HG02973 (cell line): ENCODE data around the gene LANCL3.
"Not testable (repeated sequence)": the region's sequence is repeated elsewhere in the genome, so short reads cannot be mapped to it uniquely, and the experiment has no call there.

Experiments used
- ATAC-seq: cut with Tn5 transposase; IDR thresholded peaks from one replicate; pipeline ENCODE4 v1.9.1; 2021; ENCODE audit warnings: moderate library complexity; ENCODE audit not compliant: unreplicated experiment

Gene LANCL3

DNA sequence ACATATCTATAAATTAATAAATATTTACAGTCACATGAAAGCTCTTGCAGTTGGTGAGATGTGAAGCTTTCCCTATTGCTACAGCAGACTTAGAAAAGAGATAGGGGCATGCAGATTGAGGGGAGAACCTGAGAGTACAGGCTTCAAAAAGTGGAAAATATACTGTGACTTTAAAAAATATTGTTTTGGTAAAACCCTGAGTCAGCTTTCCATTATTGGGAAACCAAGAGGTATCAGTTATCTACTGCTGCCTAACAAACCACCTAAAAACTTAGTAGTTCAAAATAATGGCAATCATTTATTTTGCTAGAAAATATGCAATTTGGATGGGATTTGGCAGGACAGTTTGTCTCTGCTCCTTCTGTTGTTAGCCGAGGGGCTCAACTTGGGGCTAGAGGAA is 38.3 kb downstream of the LANCL3 start:
- ATAC-seq, result no peak

DNA sequence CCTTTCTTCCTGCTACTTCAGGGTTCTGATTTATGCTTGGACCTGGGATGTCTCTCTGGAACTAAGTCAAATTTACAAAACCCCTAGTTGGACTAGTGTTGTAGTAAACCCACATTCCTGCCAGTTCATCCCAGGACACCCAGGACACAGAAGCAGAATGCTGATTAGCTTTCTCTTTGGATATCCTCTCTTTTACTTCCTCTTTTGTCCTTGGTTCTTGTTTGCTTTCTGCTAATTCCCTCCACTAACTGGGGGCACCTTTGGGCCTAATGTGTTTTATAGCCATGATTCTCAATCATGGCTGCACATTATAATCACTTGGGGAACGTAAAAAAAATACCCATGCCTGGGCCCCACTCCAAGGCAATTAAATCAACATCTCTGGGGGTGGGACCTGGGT is 42.5 kb downstream of the LANCL3 start:
- ATAC-seq, result no peak

DNA sequence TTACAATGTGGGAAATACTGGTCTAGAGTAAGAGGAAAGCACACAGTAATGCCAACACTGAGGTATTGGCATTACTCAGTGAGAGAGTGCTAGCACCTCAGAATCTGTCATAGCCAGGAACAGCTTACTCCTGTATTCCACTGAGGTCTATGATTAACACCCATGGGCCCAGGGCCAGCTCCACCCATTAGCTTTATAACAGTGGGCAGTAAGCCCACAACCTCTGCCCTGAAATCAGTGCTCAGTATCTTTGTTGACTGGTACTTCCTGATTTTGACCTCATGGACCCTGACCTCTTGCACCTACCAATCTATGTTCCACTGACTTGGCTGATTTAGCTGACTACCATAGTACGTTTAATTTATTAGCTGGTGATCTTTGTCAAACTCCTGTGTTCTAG is 56.1 kb downstream of the LANCL3 start:
- no peak for ATAC-seq

DNA sequence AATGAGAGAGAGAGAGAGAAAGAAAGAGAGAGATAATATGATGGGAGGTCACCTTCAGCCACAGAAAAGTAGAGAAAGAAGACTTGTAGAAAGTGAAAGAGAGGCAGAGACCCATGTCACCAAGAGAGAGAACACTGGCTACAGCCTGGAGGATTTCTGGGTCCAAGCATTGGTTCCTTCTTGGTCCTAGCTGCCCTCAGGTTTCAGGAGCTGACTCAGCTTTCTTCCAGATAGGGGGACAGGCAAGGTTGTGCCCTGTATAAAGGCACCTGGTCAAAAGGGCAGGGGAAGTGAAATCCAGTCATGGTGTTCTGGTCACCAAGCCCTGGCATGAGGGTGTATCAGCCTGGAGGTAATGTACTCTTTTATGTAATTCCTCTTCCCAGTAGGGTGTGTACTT is 66.6 kb downstream of the LANCL3 start:
- ATAC-seq, result no peak

DNA sequence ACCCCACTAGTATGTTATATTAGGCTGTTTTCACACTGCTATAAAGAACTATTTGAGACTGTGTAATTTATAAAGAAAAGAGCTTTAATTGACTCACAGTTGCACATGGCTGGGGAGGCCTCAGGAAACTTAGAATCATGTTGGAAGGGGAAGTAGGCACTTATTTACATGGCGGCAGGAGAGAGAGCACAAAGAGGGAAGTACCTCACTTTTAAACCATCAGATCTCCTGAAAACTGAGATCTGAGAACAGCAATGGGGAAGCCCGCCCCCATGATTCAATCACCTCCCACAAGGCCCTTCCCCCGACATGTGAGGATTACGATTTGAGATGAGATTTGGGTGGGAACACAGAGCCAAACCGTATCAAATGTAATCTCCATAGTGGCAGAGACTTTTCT is 68.7 kb downstream of the LANCL3 start:
- no peak for ATAC-seq

DNA sequence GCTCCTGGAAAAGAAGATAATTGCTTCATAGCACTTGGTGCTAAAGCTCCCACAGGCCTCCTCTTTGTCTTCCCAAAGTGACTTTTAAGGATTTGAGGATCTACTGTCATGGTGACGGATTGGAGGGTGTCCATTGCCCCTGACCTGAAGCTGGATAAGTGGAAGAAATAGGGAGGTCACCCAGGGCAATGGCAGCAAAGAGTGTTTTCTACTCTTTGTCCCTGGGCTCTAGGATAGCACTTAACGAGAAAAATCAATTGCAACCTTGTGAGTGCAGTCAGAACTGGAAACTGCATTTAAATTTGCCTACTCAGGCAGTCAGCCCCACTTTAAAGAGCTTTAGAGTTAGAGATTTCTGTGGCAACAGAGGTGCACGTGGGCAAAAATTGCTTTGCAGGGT is 70.4 kb downstream of the LANCL3 start:
- ATAC-seq, result no peak

DNA sequence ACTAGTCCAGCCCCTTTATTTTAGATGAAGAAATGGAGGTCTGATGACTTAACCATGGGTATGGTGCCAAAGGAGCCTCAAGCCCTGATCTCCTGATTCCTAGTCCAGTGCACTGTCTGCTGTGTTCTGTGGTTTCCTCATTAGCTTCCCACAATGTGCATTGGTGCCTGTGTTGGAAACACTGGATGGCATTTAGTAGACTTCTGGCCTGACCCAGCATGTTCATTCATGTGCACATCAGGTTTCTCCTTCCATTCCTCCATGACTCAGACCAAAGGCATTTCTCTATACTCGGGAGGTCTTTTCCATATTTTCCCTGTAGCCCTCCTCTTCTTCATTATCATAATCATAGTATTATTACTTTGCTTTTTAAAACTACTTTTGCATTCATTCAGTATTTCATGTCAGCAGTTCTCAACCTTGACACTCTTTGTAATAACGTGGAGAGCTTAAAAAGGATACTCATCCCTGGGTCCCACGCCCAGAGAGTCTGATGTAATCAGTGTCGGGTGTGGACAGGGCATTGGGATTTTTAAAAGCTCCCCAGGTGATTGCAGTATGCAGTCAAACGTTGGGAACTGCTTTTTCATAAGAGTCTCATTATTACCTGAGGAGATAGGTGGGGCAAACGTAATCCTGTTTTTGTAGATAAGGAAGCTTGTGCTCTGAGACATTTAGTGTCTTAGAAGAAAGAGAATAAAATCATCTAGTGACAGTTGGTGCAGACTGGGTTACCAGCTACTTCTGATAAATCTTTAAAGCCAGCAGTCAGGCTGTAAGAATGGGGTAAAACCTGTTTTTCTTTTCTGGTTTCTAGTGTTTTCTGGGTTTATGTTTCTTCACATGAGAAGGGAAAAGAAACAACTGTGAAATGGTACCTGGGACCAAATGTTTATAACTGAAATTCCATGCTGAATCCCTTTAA is 73.2 kb downstream of the LANCL3 start:
- ATAC-seq, result no peak

DNA sequence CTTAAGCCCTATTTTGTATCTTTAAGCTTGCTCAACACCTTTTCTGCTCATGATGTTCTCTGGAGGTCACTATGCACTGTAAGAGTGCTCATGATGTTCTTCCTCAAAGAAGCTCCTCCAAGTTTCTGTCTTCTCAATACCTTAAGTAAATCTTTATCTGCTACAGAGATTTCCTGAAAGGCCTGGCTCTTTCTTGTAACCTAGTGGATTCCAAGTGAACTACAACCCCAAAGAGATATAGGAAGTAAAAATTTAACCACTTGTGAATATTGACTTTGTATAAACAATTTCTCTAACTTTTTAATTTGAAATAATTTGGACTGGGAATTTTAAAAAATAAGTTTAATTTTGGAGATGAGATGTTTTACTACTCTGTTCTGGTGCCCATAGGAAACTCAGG is 74.8 kb downstream of the LANCL3 start:
- ATAC-seq, result no peak

DNA sequence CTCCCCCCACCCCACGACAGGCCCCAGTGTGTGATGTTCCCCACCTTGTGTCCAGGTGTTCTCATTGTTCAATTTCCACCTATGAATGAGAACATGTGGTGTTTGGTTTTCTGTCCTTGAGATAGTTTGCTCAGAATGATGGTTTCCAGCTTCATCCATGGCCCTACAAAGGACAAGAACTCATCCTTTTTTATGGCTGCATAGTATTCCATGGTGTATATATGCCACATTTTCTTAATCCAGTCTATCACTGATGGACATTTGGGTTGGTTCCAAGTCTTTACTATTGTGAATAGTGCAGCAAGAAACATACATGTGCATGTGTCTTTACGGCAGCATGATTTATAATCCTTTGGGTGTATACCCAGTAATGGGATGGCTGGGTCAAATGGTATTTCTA is 79.4 kb downstream of the LANCL3 start:
- not testable (repeated sequence) for ATAC-seq

DNA sequence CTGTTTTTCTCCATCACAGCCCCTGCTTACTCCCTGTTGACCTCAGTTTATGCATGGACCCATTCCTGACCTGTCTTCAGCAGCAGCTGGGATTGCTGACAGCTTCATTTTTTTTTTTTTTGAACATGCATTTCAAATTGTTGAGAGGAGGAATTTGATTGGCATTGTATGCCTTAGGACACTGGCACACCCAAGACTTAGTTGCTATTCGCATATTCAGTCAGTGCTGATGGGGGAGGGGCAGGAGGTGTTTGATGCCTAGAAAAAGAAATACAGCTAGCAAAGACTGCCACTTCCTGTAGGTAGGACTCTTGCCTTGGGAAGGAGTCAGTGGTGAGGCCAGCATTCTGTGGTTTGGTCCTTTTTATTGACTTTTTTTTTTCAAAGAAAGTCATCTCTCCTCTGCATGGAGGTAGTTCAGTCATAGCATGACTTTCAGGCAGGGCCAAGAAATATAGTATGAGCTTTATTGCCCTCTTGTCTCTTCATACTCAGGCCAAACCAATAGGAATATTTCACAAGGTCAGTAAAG is 80.5 kb downstream of the LANCL3 start:
- no peak for ATAC-seq

DNA sequence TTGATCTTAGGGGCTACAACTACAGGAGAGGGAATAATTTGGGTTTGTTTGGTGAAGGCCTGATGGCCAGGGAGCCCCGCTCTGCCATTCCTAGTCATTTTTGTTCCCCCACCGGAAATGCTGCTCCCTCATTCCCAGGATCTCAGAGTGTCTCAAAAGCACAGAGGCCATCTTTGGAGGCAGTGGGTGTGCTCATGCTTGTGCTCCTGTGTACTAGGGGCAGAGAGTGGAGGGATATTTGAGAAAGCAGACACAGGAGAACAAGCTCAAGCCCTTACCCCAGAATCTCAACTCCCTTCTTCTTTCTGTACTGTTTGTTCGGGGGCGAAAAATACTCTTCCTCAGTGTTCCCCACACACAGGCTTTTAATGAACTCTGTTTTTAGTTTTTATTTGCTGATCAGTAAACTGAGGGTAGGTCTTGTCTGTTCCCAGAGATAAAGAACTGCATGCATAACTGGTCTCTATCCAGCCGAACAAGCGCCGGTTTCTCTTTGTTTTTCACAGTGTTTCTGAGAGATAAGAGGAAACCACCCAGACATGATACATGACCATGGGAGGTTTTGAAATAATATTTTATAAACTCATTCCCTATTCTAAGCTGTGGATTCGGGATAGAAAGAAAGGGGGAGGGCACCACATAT is 81.2 kb downstream of the LANCL3 start:
- ATAC-seq, result no peak

DNA sequence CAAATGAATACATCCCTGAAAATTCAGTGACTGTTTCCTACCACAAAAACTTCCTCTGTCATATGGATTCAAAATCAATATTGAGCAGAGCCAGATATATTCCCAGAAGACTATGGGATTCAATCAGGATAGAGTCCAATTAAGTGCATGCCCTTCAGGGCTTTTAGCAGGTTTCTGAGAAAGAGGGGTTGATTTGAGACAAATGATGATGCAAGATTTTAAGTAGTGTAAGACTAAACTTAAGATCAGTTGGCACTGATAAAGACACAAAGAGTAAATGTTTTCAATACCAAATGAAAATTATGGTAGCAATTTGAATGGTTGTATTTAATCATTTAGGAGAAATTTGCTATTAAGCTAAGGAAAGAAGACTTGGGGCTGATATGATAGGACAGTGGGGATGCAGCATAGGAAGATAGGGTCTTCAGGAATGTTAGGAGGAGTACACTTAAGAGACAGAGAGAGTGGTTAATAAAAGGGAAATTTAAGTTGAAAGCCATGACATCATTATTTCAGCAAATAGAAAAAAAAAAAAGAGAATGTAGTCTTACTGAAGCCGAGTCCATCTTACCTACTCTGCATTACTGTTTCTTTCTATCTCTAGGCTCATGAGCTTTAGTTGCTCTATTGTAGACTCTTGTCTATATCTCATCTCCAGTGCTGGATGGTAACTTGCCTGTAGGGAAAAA is 82.1 kb downstream of the LANCL3 start:
- ATAC-seq, result no peak

DNA sequence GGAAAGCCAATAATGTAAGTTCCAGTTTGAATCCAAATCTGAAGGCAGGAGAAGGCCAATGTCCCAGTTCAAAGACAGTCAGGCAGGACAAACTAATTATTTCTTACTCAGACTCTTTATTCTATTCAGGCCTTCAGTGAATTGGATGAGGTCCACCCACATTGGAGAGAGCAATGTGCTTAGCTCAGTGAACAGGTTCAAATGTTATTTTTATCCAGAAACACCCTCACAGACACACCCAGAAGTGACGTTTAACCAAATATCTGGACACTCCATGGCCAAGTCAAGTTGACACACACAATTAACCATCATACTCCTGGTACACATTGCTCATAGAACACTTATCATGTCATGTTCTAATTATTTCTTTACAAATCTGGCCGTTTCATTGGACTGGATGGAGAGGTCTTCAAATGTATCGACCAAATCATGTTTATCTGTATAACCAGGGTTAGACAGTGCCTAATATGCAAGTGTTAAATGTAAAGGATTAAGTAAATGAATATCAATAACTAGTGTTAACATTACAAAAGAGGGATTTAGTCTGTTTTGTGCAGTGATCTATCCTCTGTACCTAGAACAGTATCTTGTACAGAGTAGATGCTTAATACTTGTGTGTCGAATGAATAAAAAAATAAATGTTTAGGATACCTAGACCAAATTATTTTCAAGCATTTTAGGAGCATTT is 87.0 kb downstream of the LANCL3 start:
- no peak for ATAC-seq

DNA sequence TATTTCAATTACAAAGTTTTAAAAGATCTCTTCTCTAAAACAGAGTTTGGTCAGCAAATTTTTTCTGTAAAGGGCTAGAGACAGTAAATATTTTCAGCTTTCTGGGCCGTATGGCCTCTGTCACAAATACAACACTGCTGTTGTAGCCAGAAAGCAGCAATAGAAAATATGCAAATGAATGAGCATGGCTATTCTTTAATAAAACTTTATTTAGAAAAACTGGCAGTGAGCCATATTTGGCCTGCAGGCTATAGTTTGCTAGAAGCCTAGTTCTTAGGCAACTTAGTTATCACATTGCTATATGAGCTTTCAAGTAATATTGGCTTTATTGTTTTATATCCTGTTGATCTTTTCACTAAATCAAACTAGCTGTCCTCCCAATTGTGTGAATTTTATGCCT is 87.6 kb downstream of the LANCL3 start:
- ATAC-seq, result no peak

DNA sequence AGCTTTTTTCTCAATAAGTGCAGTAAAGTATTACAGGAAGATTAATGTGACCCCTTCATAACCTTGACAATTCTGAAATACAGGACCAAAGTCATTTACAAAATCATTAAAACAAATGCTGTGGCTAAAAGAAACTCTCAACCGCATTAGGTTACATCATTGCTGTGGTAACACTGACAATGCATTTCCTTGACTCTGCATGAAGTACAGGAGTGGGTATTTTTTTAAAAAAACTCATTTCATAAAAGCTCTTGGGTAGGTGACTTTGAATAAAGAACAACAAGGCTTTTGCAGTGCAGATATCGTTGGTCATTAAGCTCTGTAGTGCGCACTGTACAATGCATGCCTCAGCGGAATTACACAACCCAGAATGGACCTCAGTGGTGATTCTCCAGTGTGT is 90.7 kb downstream of the LANCL3 start:
- ATAC-seq, result no peak

DNA sequence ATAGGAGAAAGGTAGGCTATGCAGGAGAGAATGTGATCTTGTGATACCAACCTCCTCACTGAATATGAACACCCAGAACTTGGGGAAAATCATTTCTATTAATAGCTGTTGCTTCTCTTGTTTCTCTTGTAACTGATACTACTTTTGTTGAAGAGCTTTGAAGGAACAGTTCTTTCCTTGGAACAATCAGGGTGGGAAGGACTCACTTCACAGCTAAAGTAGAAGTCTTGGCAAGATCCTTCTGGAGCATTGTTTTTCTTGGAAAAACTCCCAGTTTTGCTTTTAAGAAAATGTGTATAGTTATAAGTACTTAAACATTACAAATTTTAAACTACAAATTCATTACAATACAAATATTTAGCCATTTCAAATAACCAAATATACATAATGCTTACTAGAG is 95.1 kb downstream of the LANCL3 start:
- no peak for ATAC-seq

DNA sequence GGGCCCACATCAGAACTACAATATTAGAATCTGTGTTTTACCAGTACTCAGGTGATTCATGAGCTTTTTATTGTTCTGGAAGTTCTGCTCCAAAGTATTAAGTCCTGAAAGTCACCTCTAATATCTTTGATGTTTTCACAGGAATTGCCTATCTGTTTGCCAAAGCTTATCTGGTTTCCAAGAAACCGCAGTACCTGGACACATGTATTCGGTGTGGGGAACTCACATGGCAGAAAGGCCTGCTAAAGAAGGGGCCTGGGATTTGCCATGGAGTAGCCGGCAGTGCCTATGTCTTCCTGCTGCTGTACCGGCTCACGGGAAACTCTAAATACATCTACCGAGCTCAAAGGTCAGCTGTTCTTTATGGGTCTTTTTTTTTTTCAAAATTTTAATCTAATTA is 95.7 kb downstream of the LANCL3 start:
- ATAC-seq, result no peak

DNA sequence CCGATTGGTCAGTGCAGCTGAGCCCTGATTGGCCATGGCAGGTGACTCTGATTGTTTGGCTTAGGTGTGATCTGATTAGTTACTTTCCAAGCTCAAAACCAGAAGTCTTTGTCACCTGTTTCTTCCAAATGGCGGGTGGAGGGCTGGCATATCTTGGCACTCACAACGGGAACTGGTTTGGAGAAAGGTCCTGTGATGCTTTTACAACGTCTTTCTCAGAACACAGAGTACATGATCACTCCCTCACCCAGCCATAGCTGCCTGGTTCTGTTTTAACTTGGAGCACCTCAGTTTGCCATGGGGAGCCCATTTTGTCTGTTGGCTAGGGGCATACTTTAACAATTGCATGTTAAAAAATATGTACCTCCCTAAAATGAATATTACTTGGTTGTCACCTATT is 101.1 kb downstream of the LANCL3 start:
- ATAC-seq, result no peak

DNA sequence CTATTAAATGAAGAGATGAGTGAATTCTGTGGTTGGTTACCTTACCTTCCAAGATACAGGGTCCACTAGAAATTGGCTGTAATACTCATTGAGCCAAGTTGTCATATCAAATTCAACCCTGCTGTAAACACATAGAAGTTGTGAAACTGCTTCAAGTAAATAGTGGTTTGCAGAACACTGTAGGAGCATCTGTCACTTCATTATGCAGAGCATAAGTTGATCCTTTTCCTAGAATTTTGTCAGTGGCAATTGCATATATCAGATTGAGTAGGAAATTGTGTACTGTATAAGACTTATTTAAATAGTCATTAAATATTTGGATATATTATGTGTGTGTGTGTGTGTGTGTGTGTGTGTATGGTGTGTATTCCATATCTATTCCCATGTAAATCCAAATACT is 105.3 kb downstream of the LANCL3 start:
- ATAC-seq, result no peak

DNA sequence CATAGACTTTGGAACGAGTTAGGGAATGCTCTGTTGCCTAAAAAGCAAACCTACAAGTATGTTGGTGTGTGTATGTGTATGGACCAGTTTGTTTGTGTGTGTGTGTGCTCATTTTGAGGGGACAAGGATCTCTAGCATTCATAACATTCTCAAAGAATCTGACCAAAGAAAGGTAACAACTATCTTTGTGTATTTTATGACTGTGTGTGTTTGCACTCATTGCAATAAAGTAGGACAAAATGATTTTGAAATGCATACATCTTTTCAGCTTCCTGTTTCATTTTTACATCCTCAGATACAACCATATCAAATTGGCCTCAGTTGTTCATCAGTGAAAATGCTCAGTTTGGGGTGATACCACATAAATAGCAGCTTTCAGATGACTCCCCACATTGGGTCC is 105.8 kb downstream of the LANCL3 start:
- ATAC-seq, result no peak

DNA sequence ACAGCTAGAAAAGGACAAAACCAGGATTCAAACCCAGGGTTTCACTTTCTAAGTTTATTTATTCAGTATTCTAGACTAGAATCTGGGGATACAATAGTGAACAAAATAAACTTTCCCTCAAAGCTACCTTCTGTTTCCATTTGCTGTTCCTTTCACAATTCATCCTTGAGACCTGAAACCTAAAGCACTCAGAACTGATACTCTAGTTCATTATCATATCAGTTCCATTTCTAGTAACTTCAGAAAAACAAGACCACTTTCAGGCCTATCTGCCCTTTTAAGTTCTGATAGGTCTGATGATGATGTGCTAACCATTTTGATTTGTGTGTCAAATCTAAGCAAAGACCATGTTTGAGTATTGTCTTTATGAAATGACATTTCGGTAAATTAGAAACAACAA is 106.3 kb downstream of the LANCL3 start:
- ATAC-seq, result no peak
